GM12878 (cell line): ENCODE results near the gene SMG9. TPM values are rescaled to one million over a fixed set of nuclear protein-coding genes. Genes with fewer than 3 reads are reported as not detected.
A peak's percentile ranks its signal among the peaks of the same experiment; 100 is the strongest.

ENCODE experiments used
- BRCA1 ChIP-seq: IDR thresholded peaks from 2 replicates; pipeline ENCODE4 v1.6.1; 2011; ENCODE audit warnings: low read depth, low read length, improper control_type of control experiment
- CTCF ChIP-seq, 3 experiments: IDR thresholded peaks in 2 of 3; conservative IDR thresholded peaks in 1 of 3; 2 replicates each; pipeline ENCODE4 v1.5.1; 2011; ENCODE audit warnings: low read depth in 3 of 3, low read length in 3 of 3, mild to moderate bottlenecking in 3 of 3, control low read depth in 2 of 3, moderate library complexity in 2 of 3, inconsistent platforms in 1 of 3, mixed read lengths in 1 of 3; ENCODE audit not compliant: control insufficient read depth in 2 of 3, insufficient read depth in 1 of 3; ENCODE audit errors: extremely low read depth in 1 of 3
- EGR1 ChIP-seq, 2 experiments: IDR thresholded peaks; 1 replicate in 1 of 2; 2 replicates in 1 of 2; pipeline ENCODE4 v1.6.1; 2011 to 2012; ENCODE audit warnings: low read depth in 2 of 2, low read length in 2 of 2, borderline replicate concordance in 1 of 2, mild to moderate bottlenecking in 1 of 2, moderate library complexity in 1 of 2
- EP300 ChIP-seq, 2 experiments: fragments of 150-350 bp in 1 of 2; IDR thresholded peaks; 2 replicates each; pipeline ENCODE4 v1.6.1; 2011 to 2012; ENCODE audit warnings: low read depth in 2 of 2, low read length in 2 of 2, borderline replicate concordance in 1 of 2, improper control_type of control experiment in 1 of 2, inconsistent platforms in 1 of 2; ENCODE audit not compliant: control insufficient read depth in 1 of 2
- GATAD2B ChIP-seq: fragments of 450-650 bp; conservative IDR thresholded peaks from 2 replicates; pipeline ENCODE4 v1.6.1; 2017; ENCODE audit warnings: low read depth, mild to moderate bottlenecking, moderate library complexity
- IRF4 ChIP-seq: IDR thresholded peaks from 2 replicates; pipeline ENCODE4 v1.6.1; 2011; ENCODE audit warnings: low read depth, low read length
- JUNB ChIP-seq: IDR thresholded peaks from 2 replicates; pipeline ENCODE4 v1.6.1; 2016; ENCODE audit warnings: antibody characterized with exemption, mild to moderate bottlenecking
- MEF2A ChIP-seq: IDR thresholded peaks from 2 replicates; pipeline ENCODE4 v1.6.1; 2011; ENCODE audit warnings: low read depth, mild to moderate bottlenecking, low read length, moderate library complexity; ENCODE audit not compliant: insufficient read depth
- POU2F2 ChIP-seq: IDR thresholded peaks from 3 replicates; pipeline ENCODE4 v1.6.1; 2011; ENCODE audit warnings: low read depth, mild to moderate bottlenecking, low read length, borderline replicate concordance
- RELA ChIP-seq: fragments of 450-650 bp; IDR thresholded peaks from 2 replicates; pipeline ENCODE4 v1.8.0; 2014; ENCODE audit warnings: borderline replicate concordance; ENCODE audit not compliant: partially characterized antibody
- SMAD5 ChIP-seq: IDR thresholded peaks from 2 replicates; pipeline ENCODE4 v1.6.1; 2016; ENCODE audit warnings: antibody characterized with exemption, low read depth
- SMC3 ChIP-seq: IDR thresholded peaks from 2 replicates; pipeline ENCODE4 v1.6.1; 2011; ENCODE audit warnings: low read length, improper control_type of control experiment, borderline replicate concordance
- SUPT20H ChIP-seq: IDR thresholded peaks from 2 replicates; pipeline ENCODE4 v1.6.1; 2011; ENCODE audit warnings: low read depth, mild to moderate bottlenecking, low read length, moderate library complexity, borderline replicate concordance; ENCODE audit not compliant: control insufficient read depth
- TCF7 ChIP-seq: IDR thresholded peaks from 2 replicates; pipeline ENCODE4 v1.6.1; 2014; ENCODE audit warnings: antibody characterized with exemption, borderline replicate concordance
- USF2 ChIP-seq: IDR thresholded peaks from 2 replicates; pipeline ENCODE4 v1.6.1; 2011; ENCODE audit warnings: low read depth, low read length, improper control_type of control experiment, borderline replicate concordance
- WRNIP1 ChIP-seq: IDR thresholded peaks from 2 replicates; pipeline ENCODE4 v1.6.1; 2011; ENCODE audit warnings: low read depth, low read length, improper control_type of control experiment, borderline replicate concordance
- YBX1 ChIP-seq: fragments of 450-650 bp; IDR thresholded peaks from 2 replicates; pipeline ENCODE4 v1.6.1; 2016; ENCODE audit warnings: antibody characterized with exemption
- ZBTB4 ChIP-seq: fragments of 450-650 bp; formaldehyde crosslinking; IDR thresholded peaks from 2 replicates; pipeline ENCODE4 v1.4.0; 2022; ENCODE audit warnings: mild to moderate bottlenecking, moderate library complexity
- ZNF217 ChIP-seq: fragments of 450-650 bp; IDR thresholded peaks from 2 replicates; pipeline ENCODE4 v1.6.1; 2017; ENCODE audit warnings: antibody characterized with exemption, mild to moderate bottlenecking
- polyA plus RNA-seq, 11 experiments: library from polyadenylated mRNA; depleted of rRNA in 4 of 11; unstranded in 6 of 11; stranded (reverse) in 5 of 11; fragments of >200 nt; fragmentation: Nextera tagmentation in 4 of 11; fragmentation: Illumina TruSeq in 1 of 11; extraction: Ambion mirVana in 4 of 11; extraction: Trizol in 1 of 11; gene quantifications; 1 replicate in 1 of 11; 2 replicates in 10 of 11; pipeline versions ENCODE4 v1.2.1 to v1.2.3, GENCODE V29; 2011 to 2016; ENCODE audit warnings: inconsistent platforms in 2 of 11, missing spikeins in 2 of 11, low read depth in 1 of 11
- total RNA-seq, 4 experiments: library from RNA; depleted of rRNA in 3 of 4; stranded (reverse); fragments of >200 nt in 3 of 4; fragmentation: Illumina TruSeq in 1 of 4; extraction: Trizol in 1 of 4; gene quantifications; 2 replicates each; pipeline versions ENCODE4 v1.2.1 to v1.2.3, GENCODE V29; 2013 to 2021
- TF ChIP-seq, protein P1 (sequence below): fragments of 450-650 bp; IDR thresholded peaks from 2 replicates; pipeline ENCODE4 v1.6.1; 2016; ENCODE audit warnings: mild to moderate bottlenecking
- TF ChIP-seq, protein P2 (sequence below): IDR thresholded peaks from 2 replicates; pipeline ENCODE4 v1.6.1; 2012; ENCODE audit warnings: low read length, inconsistent platforms

SMG9 gene
- total and polyA plus RNA-seq, 10 of the 15 experiments (the other 5 are each of a cell fraction or from before 2014, with no cell fraction given): 0.69 to 52.2 (median 28.1) TPM

DNA sequence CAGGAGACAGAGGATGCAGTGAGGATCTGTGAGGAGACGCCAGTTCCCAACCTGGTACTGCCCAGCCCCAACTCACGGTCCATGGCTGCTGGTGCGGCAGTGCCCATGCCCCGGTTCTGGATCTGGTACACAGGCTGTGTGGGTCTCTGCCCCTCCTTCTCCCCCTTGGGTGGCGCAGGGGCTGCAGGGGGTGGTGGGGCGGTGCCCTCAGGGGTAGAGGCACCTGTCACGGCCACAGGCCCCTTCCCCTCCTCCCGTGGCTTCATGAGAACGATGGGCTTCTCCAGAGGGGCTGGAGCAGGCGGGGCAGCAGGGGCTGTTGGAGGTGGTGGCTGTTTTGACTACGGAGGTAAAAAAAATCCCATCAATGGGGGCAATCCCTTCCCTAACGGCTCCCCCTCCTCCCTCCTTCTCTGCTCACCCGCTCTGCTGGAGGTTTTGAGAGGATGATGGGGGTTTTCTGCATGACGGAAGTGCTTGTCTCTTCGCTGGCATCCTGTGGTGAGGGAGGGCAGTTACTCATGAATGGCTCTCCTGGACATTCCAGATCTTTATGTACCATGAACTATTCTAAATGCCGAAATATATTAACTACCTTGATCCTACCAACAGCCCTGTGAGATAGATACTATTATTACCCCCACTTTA is 7.1 kb downstream of the SMG9 start (continued):
- no peak for TF ChIP-seq ZBTB4
- TF ChIP-seq EGR1 (IDR thresholded peaks at IDR 0.05; ENCODE audit: borderline replicate concordance in 1 of 2, low read depth in 2 of 2, low read length in 2 of 2): no peak
- no peak for TF ChIP-seq SUPT20H
- TF ChIP-seq, protein P1, sequence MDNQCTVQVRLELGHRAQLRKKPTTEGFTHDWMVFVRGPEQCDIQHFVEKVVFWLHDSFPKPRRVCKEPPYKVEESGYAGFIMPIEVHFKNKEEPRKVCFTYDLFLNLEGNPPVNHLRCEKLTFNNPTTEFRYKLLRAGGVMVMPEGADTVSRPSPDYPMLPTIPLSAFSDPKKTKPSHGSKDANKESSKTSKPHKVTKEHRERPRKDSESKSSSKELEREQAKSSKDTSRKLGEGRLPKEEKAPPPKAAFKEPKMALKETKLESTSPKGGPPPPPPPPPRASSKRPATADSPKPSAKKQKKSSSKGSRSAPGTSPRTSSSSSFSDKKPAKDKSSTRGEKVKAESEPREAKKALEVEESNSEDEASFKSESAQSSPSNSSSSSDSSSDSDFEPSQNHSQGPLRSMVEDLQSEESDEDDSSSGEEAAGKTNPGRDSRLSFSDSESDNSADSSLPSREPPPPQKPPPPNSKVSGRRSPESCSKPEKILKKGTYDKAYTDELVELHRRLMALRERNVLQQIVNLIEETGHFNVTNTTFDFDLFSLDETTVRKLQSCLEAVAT: no peak
- no peak for TF ChIP-seq USF2
- TF ChIP-seq MEF2A: no peak
- no peak for TF ChIP-seq IRF4
- TF ChIP-seq JUNB: 0 out of 2 replicates have a peak, but pooled peaks have one; percentile 11
- TF ChIP-seq POU2F2: no peak
- no peak for TF ChIP-seq BRCA1
- TF ChIP-seq WRNIP1: no peak
- no peak for TF ChIP-seq CTCF (IDR thresholded peaks at IDR 0.05 in 2 of 3, conservative IDR thresholded peaks at IDR 0.05 in 1 of 3; ENCODE audit: control insufficient read depth in 2 of 3, extremely low read depth in 1 of 3, insufficient read depth in 1 of 3, low read depth in 3 of 3, low read length in 3 of 3)
- peak; percentile 55 for TF ChIP-seq RELA
- peak; percentile 47 to 59; a peak in 2 of 4 replicates for TF ChIP-seq EP300 (IDR thresholded peaks at IDR 0.05; ENCODE audit: borderline replicate concordance in 1 of 2, control insufficient read depth in 1 of 2, low read depth in 2 of 2, low read length in 2 of 2)
- TF ChIP-seq TCF7: no peak
- TF ChIP-seq, protein P2, sequence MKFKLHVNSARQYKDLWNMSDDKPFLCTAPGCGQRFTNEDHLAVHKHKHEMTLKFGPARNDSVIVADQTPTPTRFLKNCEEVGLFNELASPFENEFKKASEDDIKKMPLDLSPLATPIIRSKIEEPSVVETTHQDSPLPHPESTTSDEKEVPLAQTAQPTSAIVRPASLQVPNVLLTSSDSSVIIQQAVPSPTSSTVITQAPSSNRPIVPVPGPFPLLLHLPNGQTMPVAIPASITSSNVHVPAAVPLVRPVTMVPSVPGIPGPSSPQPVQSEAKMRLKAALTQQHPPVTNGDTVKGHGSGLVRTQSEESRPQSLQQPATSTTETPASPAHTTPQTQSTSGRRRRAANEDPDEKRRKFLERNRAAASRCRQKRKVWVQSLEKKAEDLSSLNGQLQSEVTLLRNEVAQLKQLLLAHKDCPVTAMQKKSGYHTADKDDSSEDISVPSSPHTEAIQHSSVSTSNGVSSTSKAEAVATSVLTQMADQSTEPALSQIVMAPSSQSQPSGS: no peak
- no peak for TF ChIP-seq YBX1
- no peak for TF ChIP-seq SMAD5
- no peak for TF ChIP-seq ZNF217
- no peak for TF ChIP-seq GATAD2B
- no peak for TF ChIP-seq SMC3
